CD4-positive, alpha-beta T cell treated with Interleukin-15 for 1 hour (primary cell): ENCODE results near the gene SCN5A.

Source experiments
- DNase-seq: peaks from one replicate; pipeline ENCODE4 v3.0.0-alpha.2; 2020

SCN5A gene

DNA sequence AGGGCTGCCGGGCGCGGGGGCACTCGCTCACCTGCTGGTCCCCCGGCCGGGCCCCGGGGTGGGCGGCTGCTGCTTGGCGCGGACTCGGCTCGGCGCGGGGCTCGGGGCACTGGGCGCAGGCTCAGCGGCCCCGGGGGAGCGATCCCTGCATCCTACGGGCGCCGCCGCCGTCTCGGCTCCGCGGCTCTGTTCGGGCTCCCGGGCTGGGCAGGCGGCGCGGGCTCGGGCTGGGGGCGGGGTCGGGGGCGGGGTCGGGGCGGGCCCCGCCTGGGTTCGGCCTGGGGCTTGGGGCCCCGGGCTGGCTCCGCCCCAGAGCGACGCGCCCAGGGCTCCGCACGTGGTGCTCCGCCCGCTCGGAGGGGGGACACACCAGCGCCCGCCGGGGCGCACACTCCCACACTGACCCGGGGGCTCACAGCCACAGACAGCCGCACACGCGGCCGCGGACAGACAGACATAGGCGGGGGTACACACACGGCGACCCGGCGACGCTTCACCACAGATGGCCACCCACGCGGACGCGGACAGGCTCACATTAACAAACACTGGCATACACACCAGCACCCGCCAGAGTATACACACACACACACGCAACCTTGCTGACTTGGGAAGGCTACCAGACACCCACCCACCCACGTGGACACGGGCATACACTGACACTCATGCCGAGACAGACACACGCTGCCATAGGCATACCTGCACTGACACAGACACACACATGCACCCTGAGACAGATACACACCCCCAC lies at the start of gene SCN5A:
Gene SCN5A (minus strand): TSS at position 188 of the 748 bp plus-strand sequence. CDS start 16,380 bp downstream, outside the sequence.
- peak; percentile 43 for DNase-seq

DNA sequence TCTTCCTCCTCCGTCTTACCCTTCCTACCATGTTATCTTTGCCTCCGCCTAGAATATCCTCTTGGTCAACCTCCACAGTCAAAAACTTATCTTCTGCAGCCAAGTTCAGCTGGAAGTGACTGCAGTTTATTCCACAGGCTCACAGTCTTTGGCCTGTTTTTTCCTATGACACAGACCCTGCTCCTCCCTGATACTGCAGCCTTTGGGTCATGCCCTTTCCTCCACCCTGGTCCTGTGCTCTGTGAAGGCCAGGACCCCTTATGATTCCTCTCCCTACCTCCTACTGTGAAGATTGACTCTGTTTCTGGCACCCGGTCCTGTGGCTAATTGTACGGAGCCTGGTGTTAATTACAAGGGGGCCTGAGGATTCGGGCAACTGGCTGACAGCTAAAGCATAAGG lies 49.3 kb upstream of the SCN5A start:
- DNase-seq: no peak

DNA sequence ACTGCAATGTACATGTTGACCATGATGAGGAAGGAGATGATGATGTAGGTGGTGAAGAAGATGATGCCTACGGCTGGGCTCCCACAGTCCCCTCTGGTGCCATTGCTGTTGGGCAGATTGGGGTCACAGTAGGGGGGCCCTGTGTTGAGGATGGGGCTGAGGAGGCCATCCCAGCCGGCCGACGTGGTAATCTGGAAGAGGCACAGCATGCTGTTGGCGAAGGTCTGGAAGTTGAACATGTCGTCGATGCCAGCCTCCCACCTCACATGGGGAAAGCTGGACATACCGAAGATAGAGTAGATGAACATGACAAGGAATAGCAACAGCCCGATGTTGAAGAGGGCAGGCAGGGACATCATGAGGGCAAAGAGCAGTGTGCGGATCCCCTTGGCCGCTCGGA lies 48.6 kb upstream of the SCN5A start:
- no peak for DNase-seq

GRCh38 chr3:38696034-38696433 lies 46.5 kb upstream of the SCN5A start:
- no peak for DNase-seq

DNA sequence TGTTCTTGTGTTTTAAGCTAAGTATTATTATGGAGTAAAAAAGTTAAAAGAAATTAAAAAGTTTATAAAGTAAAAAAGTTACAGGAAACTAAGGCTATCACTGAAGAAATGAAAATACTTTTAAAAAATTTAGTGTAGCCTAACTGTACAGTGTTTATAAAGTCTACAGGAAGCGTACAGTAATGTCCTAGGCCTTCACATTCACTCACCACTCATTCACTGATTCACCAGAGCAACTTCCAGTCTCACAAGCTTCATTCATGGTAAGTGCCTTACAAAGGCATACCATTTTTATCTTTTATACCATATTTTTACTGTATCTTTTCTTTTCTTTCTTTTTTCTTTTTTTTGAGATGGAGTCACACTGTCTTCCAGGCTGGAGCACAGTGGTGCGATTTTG lies 40.7 kb upstream of the SCN5A start:
- no peak for DNase-seq

DNA sequence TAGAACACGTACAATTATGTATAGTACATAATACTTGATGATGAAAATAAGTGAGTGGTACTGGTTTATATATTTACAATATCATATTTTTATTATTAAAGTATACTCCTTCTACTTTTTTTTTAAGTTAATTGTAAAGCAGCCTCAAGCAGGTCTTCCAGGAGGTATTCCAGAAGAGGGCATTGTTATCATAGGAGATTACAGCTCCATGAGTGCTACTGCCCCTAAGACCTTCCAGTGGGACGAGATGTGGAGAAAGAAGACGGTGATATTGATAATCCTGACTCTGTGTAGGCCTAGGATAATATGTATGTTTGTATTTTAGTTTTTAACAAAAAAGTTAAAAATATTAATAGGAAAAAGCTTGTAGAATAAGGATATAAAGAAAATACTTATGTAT lies 40.3 kb upstream of the SCN5A start:
- no peak for DNase-seq

GRCh38 chr3:38689346-38689745 lies 39.9 kb upstream of the SCN5A start:
- DNase-seq: no peak

GRCh38 chr3:38687321-38687720 lies 37.8 kb upstream of the SCN5A start:
- no peak for DNase-seq

DNA sequence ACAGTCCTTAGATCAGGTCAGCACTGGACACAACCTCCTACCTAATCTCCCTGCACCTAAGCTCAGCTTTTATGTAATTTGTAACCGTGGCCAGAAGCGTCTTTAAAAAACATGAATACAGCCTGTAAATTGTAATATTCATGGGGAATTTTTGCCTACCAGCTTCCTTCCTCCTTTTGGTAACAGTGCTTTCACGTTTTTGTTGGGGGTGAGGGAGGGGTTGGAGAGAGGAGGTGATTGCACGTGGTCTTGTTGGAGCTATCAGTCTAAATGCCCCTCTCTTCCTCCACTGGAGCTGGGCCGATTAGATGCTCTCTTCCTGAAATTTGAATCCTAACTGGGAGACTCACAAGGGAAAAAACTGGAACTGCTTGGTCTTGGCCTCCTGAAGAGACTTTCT lies 35.1 kb upstream of the SCN5A start:
- no peak for DNase-seq

DNA sequence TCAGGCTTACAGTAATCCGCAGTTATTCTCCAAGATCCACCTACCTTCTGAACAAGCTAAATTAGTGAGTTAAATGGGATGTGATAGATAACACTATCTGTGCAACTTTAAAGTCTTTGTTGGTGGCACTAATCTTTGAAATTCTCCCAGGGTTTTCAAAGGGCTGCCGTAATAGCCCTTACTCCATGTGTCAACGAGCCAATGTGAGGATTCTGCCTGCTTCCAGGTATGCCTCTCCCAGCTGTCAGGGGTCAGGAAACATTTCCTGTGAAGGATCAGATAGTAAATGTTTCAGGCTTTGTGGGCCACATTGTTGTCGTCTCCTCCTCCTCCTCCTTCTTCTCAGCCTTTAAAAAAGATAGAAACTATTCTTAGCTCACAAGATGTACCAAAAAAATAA lies 20.2 kb upstream of the SCN5A start:
- no peak for DNase-seq

GRCh38 chr3:38662544-38662943 lies 13.1 kb upstream of the SCN5A start:
- no peak for DNase-seq

GRCh38 chr3:38658841-38659240 lies 9.4 kb upstream of the SCN5A start:
- DNase-seq: no peak

GRCh38 chr3:38657369-38657768 lies 7.9 kb upstream of the SCN5A start:
- no peak for DNase-seq

GRCh38 chr3:38655708-38656300 lies 6.3 kb upstream of the SCN5A start:
- no peak for DNase-seq

GRCh38 chr3:38653685-38654537 lies 4.4 kb upstream of the SCN5A start:
- no peak for DNase-seq

GRCh38 chr3:38652934-38653333 lies 3.4 kb upstream of the SCN5A start:
- DNase-seq: no peak

GRCh38 chr3:38651153-38651789 lies 1.8 kb upstream of the SCN5A start:
- DNase-seq: peak; percentile 63

GRCh38 chr3:38650248-38650951 lies 913 bp upstream of the SCN5A start:
- no peak for DNase-seq

DNA sequence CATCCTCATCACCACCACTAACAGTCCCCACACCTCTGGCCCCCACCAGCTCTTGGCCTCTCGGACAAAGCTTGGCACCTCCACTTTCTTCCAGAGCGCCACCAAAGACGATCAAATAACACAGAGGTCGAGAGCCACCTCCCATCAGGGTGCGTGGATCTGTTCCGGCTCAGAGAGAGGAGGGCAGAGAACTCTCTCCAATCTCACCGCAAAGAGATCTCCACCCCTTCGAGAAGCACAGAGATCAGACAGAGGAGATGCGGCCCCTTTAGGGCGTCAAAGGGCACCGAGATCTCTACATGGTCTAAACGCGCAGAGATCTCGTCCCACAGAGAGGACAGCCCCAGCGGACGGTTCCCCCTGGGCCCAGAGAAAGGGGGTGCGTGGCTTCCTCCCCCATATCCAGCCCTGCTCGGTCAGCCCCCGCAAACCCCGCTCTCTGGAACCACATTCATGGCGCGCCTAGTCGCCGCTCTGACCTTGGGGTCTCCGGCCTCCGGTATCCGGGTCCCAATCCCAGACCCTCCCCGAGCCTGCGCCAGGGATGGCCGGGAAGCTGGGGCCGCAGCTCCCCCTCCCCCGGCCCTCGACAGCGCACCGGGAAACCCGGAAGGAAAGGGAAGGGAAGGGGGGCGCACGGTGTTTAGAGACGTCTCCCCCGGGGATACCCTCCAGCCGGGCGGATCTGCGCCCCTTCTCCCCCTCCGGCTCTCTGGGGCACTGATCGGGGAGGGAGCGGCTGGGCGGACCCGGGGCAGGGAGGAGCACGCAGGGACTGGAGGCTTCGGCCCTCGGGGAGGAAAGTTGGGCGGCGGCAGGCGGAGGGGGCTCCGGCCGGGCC lies 608 bp downstream of the SCN5A start:
- DNase-seq: no peak

GRCh38 chr3:38648024-38648658 lies 1.3 kb downstream of the SCN5A start:
- DNase-seq: no peak
